Jurkat, Clone E6-1 (cell line): Measurements from ENCODE around the gene TRAPPC5.

Experiments
- DNase-seq: peaks from one replicate; pipeline ENCODE4 v3.0.0-alpha.2; 2011; ENCODE audit warnings: low read depth, low spot score
- H3K4me3 ChIP-seq: 2 replicates; pipeline ENCODE4 v1.5.1; 2011; ENCODE audit warnings: mild to moderate bottlenecking, low read length, control low read depth, moderate library complexity

Gene TRAPPC5

GRCh38 chr19:7694499-7694898 is 13.9 kb downstream of the TRAPPC5 start:
- DNase-seq = no peak
- no peak overlapping the region for H3K4me3 ChIP-seq

DNA sequence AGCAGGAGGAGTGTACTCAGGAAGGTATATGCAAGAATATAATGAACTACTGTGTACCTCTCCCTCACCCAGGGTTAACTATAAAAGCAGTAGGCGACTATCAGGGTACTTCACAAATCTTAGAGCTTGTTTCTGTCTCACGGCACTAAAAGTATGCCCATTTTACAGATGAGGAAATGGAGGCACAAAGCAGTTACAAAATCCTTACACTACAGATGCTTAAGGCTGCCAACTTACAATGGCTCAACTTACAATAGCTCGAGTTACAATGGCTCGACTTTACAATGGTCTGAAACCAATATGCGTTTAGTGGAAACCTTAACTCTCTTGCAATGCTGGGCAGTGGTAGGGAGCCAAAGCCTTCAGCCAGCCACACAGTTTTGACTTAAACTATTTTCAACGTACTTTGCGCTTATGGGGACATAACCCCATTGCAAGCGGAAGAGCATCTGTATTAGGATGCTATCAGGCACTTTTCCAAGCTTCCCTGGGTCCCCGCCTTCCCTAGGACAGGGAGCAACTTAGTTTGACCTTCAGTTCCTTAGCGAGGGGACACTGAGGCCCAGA is 17.2 kb downstream of the TRAPPC5 start:
- H3K4me3 ChIP-seq = no peak overlapping the region
- no peak for DNase-seq

DNA sequence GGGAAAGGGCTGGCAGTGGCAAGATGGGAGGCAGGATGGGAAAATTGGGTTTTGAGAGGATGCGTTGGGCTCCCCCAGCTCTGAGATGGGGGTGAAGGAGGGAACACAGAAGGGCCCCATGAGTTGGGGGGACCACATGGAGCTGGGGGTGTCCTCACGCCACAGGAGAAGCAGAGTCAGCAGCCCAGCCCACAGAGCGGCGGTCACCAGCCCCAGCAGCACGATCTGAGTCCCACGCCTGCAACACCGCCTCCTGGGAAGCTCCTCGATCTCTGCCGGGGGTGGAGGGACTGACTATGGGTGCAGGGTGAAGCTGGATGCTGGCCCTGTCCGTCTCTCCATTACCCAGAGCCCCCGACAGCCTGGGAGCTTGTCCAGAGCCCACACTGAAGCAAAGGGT is 17.9 kb downstream of the TRAPPC5 start:
- DNase-seq = no peak
- H3K4me3 ChIP-seq = no peak overlapping the region

DNA sequence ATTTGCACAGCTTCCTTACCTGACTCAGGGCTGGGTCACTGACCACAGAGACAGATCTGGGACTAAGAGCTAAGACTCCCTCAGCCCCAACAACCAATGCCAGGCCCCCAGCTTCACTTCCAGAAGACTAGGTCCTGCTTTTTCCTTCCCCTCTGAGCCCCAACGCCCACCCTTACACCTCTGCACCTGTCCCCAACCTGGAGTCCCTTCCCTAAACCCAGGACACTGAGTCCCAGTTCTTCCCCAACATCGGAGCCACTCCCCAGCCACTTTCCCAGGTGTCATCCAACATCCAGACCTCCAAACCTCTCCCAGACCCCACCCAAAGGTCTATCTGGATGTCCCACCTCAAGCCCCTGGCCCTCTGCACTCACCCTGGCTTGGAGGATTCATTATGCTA is 18.4 kb downstream of the TRAPPC5 start:
- H3K4me3 ChIP-seq = no peak overlapping the region

DNA sequence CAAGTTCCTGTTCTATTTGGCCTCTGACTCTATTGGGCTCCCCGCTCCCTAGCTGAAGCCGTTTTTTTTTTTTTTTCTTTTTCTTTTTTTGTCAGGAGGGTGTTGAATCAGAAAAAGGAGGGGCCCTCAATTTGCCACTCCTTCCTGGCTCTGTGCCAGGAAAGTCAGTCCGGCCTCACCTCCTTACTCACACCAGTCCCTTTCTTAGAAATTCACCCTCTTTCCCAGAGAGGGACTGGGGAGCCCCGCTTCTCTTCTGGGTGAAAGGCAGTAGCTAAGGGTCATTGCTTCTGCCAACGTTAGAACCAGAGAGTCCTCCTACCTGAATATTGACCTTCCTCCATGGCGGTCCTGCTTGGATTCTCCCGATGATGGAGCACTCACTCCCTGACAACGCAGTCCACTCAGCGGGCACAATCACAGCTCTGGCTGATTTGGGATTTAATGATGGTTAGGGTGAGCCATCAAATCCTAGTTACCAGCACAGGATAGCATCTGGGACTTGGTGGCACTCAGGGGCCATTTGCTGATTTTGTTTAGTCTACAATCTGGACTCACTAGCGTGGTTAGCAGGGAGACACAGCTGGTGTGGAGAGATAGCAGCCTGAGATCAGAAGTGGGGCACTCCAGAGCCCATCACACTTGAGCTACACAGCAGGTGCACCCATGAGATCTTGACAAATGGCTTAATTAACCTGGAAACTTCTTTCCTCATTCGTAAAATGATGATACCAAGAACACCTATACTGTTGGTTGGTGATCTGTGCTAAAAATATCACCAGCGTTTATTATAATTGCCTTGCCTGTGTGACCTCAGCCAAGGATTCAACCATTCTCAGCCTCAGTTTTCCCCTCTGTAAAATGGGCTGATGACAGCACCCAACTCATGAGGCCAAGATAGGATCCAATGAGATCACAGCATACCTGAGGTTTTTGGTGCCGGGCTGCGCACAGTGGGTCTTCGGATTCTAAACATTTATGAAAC is 19.1 kb downstream of the TRAPPC5 start:
- no peak overlapping the region for H3K4me3 ChIP-seq
- no peak for DNase-seq

More for the DNA sequence above, 18.4 kb downstream of the TRAPPC5 start:
- no peak for DNase-seq

DNA sequence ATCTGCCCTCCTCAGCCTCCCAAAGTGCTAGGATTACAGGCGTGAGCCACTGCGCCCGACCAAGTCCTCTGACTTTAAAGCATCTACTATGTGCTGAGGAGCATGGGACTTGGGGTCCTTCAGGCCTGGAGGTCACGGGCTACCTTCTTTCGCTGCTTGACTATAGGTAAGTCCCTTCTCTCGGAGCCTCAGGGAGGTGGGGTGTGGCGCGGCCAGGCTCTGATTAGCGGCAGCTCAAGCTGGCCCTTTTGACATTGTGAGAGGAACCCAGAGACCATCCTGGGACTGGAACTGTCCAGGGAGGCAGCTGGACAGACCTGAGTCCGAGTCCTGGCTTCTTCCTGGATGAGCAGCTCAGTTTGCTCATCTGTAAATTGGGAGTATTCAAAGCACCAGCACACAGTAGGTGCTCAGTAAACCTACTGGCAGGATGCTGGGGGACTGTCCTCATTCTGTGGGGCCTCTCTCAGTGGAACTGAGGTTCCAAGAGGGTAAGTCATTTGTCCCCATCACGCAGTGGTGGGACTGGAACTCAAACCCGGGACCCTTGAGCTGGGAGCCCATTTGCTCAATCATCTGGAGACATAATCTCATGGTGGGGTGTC is 20.5 kb downstream of the TRAPPC5 start:
- no peak for DNase-seq
- no peak overlapping the region for H3K4me3 ChIP-seq

DNA sequence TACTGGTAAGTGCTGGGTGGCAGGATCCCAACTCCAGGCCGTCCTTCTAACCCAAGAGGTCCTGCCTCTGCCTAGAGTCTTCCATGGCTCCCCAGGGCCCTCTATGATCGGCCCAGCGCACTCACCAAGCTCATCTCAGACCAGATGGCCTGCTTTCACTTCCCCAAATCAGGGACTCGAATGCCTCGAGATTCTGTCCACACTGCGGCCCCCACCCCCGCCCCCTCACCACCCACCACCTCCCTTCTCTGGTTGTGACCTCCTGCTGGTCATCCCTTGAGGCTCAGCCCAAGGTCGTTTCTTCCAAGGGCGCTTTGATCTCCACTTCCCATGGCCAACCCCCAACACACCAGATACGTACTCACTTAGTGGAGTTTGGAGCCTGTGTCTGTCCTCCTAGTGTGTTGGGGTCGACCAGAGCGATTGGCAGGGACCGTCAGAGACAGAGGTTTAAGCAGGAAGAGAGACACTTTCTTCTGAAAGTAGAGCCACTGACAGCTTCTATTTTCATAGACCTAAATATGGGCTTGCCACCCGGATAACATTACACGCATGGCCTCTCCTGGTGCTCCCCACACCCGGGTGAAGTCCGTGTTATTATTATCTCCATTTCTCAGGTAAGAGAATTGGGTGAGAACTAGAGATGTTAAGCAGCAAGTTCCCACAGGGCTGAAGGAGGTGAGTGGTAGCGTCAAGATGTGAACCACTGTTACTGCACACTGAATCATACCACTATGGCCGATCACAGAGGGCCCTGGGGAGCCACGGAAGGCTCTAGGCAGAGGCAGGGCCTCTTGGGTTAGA is 21.2 kb downstream of the TRAPPC5 start, which contains the start of gene FCER2:
Gene FCER2, minus strand, starts transcription at position 478 of the 804 bp plus-strand sequence. CDS start 2,371 bp downstream, outside the sequence.
- no peak within 1 kb of the TSS for H3K4me3 ChIP-seq
- DNase-seq = no peak

GRCh38 chr19:7703332-7703731 is 22.7 kb downstream of the TRAPPC5 start:
- no peak overlapping the region for H3K4me3 ChIP-seq
- DNase-seq = no peak

DNA sequence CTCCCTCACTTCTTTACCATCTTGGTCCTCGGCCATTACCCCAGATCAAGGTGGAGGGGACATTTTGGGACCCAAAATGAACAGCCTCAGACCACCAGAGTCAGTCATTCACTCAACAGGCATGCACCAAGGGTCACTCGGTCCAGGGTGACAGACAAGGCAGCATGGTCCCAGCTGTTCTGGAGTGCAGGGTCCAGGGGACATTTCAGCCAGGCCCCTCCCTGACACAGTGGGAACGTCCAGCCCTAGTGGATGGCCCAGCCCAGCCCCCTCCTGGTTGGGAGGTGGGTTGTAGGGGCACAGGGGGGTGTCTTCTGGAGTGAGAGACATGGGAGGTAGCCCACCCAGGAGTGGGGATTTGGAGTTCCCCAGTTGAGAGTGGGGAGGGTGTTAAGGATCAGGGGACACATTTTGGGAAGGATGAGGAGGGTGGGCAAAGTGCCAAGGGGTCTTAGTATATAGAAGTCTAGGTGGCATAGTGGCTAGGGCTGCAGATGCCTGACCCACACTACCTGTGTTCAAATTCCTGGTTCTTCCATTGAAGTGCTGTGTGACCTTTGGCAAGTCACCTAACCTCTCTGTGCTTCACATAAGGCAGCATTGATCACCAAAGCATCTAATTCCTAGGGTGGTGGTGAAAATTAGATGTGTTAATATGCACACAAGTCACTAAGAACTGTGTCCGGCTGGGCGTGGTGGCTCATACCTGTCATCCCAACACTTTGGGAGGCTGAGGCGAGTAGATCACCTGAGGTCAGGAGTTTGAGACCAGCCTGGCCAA is 23.8 kb downstream of the TRAPPC5 start:
- DNase-seq = no peak
- no peak overlapping the region for H3K4me3 ChIP-seq

- no peak overlapping the region for H3K4me3 ChIP-seq
- DNase-seq = peak; percentile 36
These were observed 25.0 kb downstream of the TRAPPC5 start for GRCh38 chr19:7705387-7706187.

GRCh38 chr19:7706188-7706954 is 25.7 kb downstream of the TRAPPC5 start:
- H3K4me3 ChIP-seq = no peak overlapping the region
- DNase-seq = no peak

- no peak for DNase-seq
These were observed 26.4 kb downstream of the TRAPPC5 start for GRCh38 chr19:7706955-7707456.

GRCh38 chr19:7709932-7710460 is 29.4 kb downstream of the TRAPPC5 start:
- H3K4me3 ChIP-seq = no peak overlapping the region
- no peak for DNase-seq

More at GRCh38 chr19:7706955-7707456, 26.4 kb downstream of the TRAPPC5 start:
- H3K4me3 ChIP-seq = no peak overlapping the region

GRCh38 chr19:7710616-7711015 is 30.0 kb downstream of the TRAPPC5 start:
- DNase-seq = no peak

GRCh38 chr19:7715671-7716070 is 35.0 kb downstream of the TRAPPC5 start:
- no peak for DNase-seq
- H3K4me3 ChIP-seq = no peak overlapping the region

More at GRCh38 chr19:7710616-7711015, 30.0 kb downstream of the TRAPPC5 start:
- H3K4me3 ChIP-seq = no peak overlapping the region

DNA sequence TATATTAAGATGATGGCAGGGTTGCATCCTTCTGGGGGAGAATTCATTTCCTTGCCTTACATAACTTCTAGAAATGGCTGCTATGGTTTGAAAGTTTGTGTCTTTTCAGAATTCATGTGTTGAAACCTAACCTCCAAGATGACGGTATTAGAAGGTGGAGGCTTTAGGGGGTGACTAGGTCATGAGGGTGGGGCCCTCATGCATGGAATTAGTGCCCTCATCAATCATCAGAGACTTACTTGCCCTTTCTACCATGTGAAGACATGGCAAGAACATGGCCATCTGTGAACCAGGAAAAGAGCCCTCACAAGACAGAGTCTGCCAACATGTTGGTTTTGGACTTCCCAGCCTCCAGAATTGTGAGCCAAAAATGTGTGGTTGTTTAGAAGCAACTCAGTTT is 36.1 kb downstream of the TRAPPC5 start:
- no peak overlapping the region for H3K4me3 ChIP-seq
- no peak for DNase-seq
